ENCODE data around the gene SQSTM1.

SQSTM1 gene

GRCh38 chr5:179779826-179780225 lies 40.9 kb upstream of the SQSTM1 start:
- H3K79me2 ChIP-seq (ENCODE audit: insufficient read depth, low read length), result no peaks in the 10 kb centered on the region
- no peaks in the 10 kb centered on the region; the same call in 1 of the 2 replicates for H3K36me3 ChIP-seq (ENCODE audit: low read length)
- H3K4me3 ChIP-seq (ENCODE audit: insufficient read depth, low read length, poor library complexity, severe bottlenecking), result no peak overlapping the region
- H3K9me3 ChIP-seq (ENCODE audit: insufficient read depth, low read length), result no peaks in the 10 kb centered on the region
- H3K9me2 ChIP-seq (replicated peaks; ENCODE audit: insufficient read depth, low read length), result no peaks in the 10 kb centered on the region
- no peaks in the 10 kb centered on the region for H3K27me3 ChIP-seq (ENCODE audit: low read length)
- H4K20me1 ChIP-seq (ENCODE audit: low read depth, low read length), result no peaks in the 10 kb centered on the region
- no peaks in the 10 kb centered on the region for H3F3A ChIP-seq (ENCODE audit: insufficient read depth)
- TF ChIP-seq CTCF (IDR thresholded peaks at IDR 0.05; ENCODE audit: insufficient read depth, low read length, poor library complexity, severe bottlenecking) (no peak), EZH2phosphoT487 (conservative IDR thresholded peaks at IDR 0.05; ENCODE audit: low read length) (no peak)
- H3K27ac ChIP-seq (ENCODE audit: low read depth, low read length), result no peak overlapping the region
- no peak overlapping the region for H2AFZ ChIP-seq (ENCODE audit: low read depth, low read length, severe bottlenecking)
- H3K9ac ChIP-seq (ENCODE audit: low read length), result no peak overlapping the region
- no peak overlapping the region for H3K4me2 ChIP-seq (ENCODE audit: low read depth, low read length, poor library complexity, severe bottlenecking)

GRCh38 chr5:179780362-179780761 lies 40.3 kb upstream of the SQSTM1 start:
- Histone ChIP-seq H3K79me2 (ENCODE audit: insufficient read depth, low read length) (no peaks in the 10 kb centered on the region), H3K9ac (ENCODE audit: low read length) (no peak overlapping the region), H3K9me3 (ENCODE audit: insufficient read depth, low read length) (no peaks in the 10 kb centered on the region), H3K27ac (ENCODE audit: low read depth, low read length) (no peak overlapping the region), H3K27me3 (ENCODE audit: low read length) (no peaks in the 10 kb centered on the region), H3K36me3 (ENCODE audit: low read length) (no peaks in the 10 kb centered on the region; the same call in 1 of the 2 replicates), H4K20me1 (ENCODE audit: low read depth, low read length) (no peaks in the 10 kb centered on the region), H3K4me2 (ENCODE audit: low read depth, low read length, poor library complexity, severe bottlenecking) (no peak overlapping the region), H3F3A (ENCODE audit: insufficient read depth) (no peaks in the 10 kb centered on the region), H3K4me3 (ENCODE audit: insufficient read depth, low read length, poor library complexity, severe bottlenecking) (no peak overlapping the region), H3K9me2 (replicated peaks; ENCODE audit: insufficient read depth, low read length) (no peaks in the 10 kb centered on the region), H2AFZ (ENCODE audit: low read depth, low read length, severe bottlenecking) (no peak overlapping the region)
- TF ChIP-seq EZH2phosphoT487 (conservative IDR thresholded peaks at IDR 0.05; ENCODE audit: low read length), result no peak

- H4K20me1 ChIP-seq (ENCODE audit: low read depth, low read length), result no peaks in the 10 kb centered on the region
- H3K9me3 ChIP-seq (ENCODE audit: insufficient read depth, low read length), result no peaks in the 10 kb centered on the region
- no peaks in the 10 kb centered on the region for H3F3A ChIP-seq (ENCODE audit: insufficient read depth)
- no peaks in the 10 kb centered on the region for H3K27me3 ChIP-seq (ENCODE audit: low read length)
- H3K4me3 ChIP-seq (ENCODE audit: insufficient read depth, low read length, poor library complexity, severe bottlenecking), result no peak overlapping the region
- no peak for TF ChIP-seq CTCF (IDR thresholded peaks at IDR 0.05; ENCODE audit: insufficient read depth, low read length, poor library complexity, severe bottlenecking)
- no peak for TF ChIP-seq EZH2phosphoT487 (conservative IDR thresholded peaks at IDR 0.05; ENCODE audit: low read length)
- H3K4me2 ChIP-seq (ENCODE audit: low read depth, low read length, poor library complexity, severe bottlenecking), result no peak overlapping the region
- H3K79me2 ChIP-seq (ENCODE audit: insufficient read depth, low read length), result no peaks in the 10 kb centered on the region
- H3K9me2 ChIP-seq (replicated peaks; ENCODE audit: insufficient read depth, low read length), result no peaks in the 10 kb centered on the region
- H3K9ac ChIP-seq (ENCODE audit: low read length), result no peak overlapping the region
- no peak overlapping the region for H2AFZ ChIP-seq (ENCODE audit: low read depth, low read length, severe bottlenecking)
- H3K27ac ChIP-seq (ENCODE audit: low read depth, low read length), result no peak overlapping the region
- no peaks in the 10 kb centered on the region for H3K36me3 ChIP-seq (ENCODE audit: low read length)
Measured at GRCh38 chr5:179781846-179782245, 38.9 kb upstream of the SQSTM1 start.

GRCh38 chr5:179783128-179783527 lies 37.6 kb upstream of the SQSTM1 start:
- H3K9me2 ChIP-seq (replicated peaks; ENCODE audit: insufficient read depth, low read length), result no peaks in the 10 kb centered on the region
- H3K9me3 ChIP-seq (ENCODE audit: insufficient read depth, low read length), result no peaks in the 10 kb centered on the region
- H3F3A ChIP-seq (ENCODE audit: insufficient read depth), result no peaks in the 10 kb centered on the region
- no peak overlapping the region for H3K4me3 ChIP-seq (ENCODE audit: insufficient read depth, low read length, poor library complexity, severe bottlenecking)
- H3K79me2 ChIP-seq (ENCODE audit: insufficient read depth, low read length), result no peaks in the 10 kb centered on the region
- no peak overlapping the region for H3K27ac ChIP-seq (ENCODE audit: low read depth, low read length)
- H4K20me1 ChIP-seq (ENCODE audit: low read depth, low read length), result no peaks in the 10 kb centered on the region
- H3K27me3 ChIP-seq (ENCODE audit: low read length), result no peaks in the 10 kb centered on the region
- TF ChIP-seq EZH2phosphoT487 (conservative IDR thresholded peaks at IDR 0.05; ENCODE audit: low read length) (no peak), CTCF (IDR thresholded peaks at IDR 0.05; ENCODE audit: insufficient read depth, low read length, poor library complexity, severe bottlenecking) (no peak)
- no peak overlapping the region for H3K9ac ChIP-seq (ENCODE audit: low read length)
- H2AFZ ChIP-seq (ENCODE audit: low read depth, low read length, severe bottlenecking), result no peak overlapping the region
- no peaks in the 10 kb centered on the region for H3K36me3 ChIP-seq (ENCODE audit: low read length)
- no peak overlapping the region for H3K4me2 ChIP-seq (ENCODE audit: low read depth, low read length, poor library complexity, severe bottlenecking)
